GM12878 (cell line): ENCODE results near the gene AEBP2. TPM values are rescaled to one million over a fixed set of nuclear protein-coding genes. Genes with fewer than 3 reads are reported as not detected.

Experiments used
- ATAC-seq: fragments of 200-7000 bp; cut with Tn5 transposase; 3 replicates; pipeline ENCODE4 v1.9.1; 2020; ENCODE audit warnings: mild to moderate bottlenecking, moderate library complexity
- BruUV-seq: library from RNA; stranded (reverse); fragments of 400-500 nt; replicated peaks from 2 replicates; lab custom pipeline; 2021; lab: Mats Ljungman, UMichigan
- CTCF ChIA-PET: fragments of 300-600 bp; sonication (Branson Sonifier 250); formaldehyde crosslinking; extraction: SDS; loops from one replicate; lab custom pipeline; 2021; ENCODE audit warnings: inconsistent platforms; lab: Yijun Ruan, JAX
- POLR2A ChIA-PET: fragments of 350-600 bp; formaldehyde crosslinking; extraction: SDS; loops from one replicate; lab custom pipeline; 2021; ENCODE audit warnings: inconsistent platforms; lab: Charles Lee
- RAD21 ChIA-PET: fragments of 300-600 bp; sonication (Branson Sonifier 250); formaldehyde crosslinking; loops from one replicate; lab custom pipeline; 2023; ENCODE audit warnings: antibody characterized with exemption; ENCODE audit not compliant: unreplicated experiment; lab: Charles Lee
- SMC1A ChIA-PET: fragments of 300-600 bp; sonication (Branson Sonifier 250); formaldehyde crosslinking; loops from one replicate; lab custom pipeline; 2023; ENCODE audit not compliant: unreplicated experiment, uncharacterized antibody; lab: Charles Lee
- DNase-seq: peaks from one replicate; pipeline ENCODE4 v3.0.0-alpha.2; 2011; ENCODE audit warnings: low read depth, low spot score
- FAIRE-seq: peaks from 3 replicates; lab custom pipeline; 2011; peaks lifted over from hg19 to GRCh38; lab: Jason Lieb, UNC
- H2AFZ ChIP-seq: 2 replicates; pipeline ENCODE4 v1.6.0; 2011; ENCODE audit warnings: low read depth, low read length, control low read depth; ENCODE audit not compliant: control insufficient read depth
- H3K27ac ChIP-seq: 2 replicates; pipeline ENCODE4 v1.5.1; 2011; ENCODE audit warnings: control low read depth; ENCODE audit not compliant: control insufficient read depth, insufficient read depth
- H3K27me3 ChIP-seq, 2 experiments: replicated peaks in 1 of 2; 2 replicates each; pipeline versions ENCODE4 v1.6.0 to v1.6.1; 2011; ENCODE audit warnings: low read length in 1 of 2; ENCODE audit not compliant: control insufficient read depth in 2 of 2, insufficient read depth in 2 of 2
- H3K36me3 ChIP-seq, 2 experiments: 2 replicates each; pipeline ENCODE4 v1.5.1; 2011; ENCODE audit warnings: low read length in 1 of 2; ENCODE audit not compliant: control insufficient read depth in 2 of 2, insufficient read depth in 2 of 2
- H3K4me1 ChIP-seq: 2 replicates; pipeline ENCODE4 v1.6.1; 2011; ENCODE audit warnings: mild to moderate bottlenecking, low read length, moderate library complexity, mixed read lengths; ENCODE audit not compliant: control insufficient read depth, insufficient read depth
- H3K4me2 ChIP-seq: 2 replicates; pipeline ENCODE4 v1.6.0; 2011; ENCODE audit warnings: control low read depth; ENCODE audit not compliant: control insufficient read depth, insufficient read depth
- H3K4me3 ChIP-seq: fragments of 200-600 bp; sonication (generic); 2 replicates; pipeline ENCODE4 v1.5.1; 2016
- H3K79me2 ChIP-seq: 2 replicates; pipeline ENCODE4 v1.6.0; 2011; ENCODE audit warnings: low read length; ENCODE audit not compliant: control insufficient read depth, insufficient read depth
- H3K9ac ChIP-seq: 2 replicates; pipeline ENCODE4 v1.8.0; 2011; ENCODE audit warnings: low read length, control low read depth, mixed read lengths; ENCODE audit not compliant: control insufficient read depth, insufficient read depth
- H3K9me3 ChIP-seq: replicated peaks from 3 replicates; pipeline ENCODE4 v1.5.1; 2011; ENCODE audit warnings: mild to moderate bottlenecking, low read length; ENCODE audit not compliant: control insufficient read depth, insufficient read depth
- H4K20me1 ChIP-seq: 2 replicates; pipeline ENCODE4 v1.6.0; 2011; ENCODE audit not compliant: control insufficient read depth, insufficient read depth
- ATF7 ChIP-seq: fragments of 450-650 bp; IDR thresholded peaks from 2 replicates; pipeline ENCODE4 v1.6.1; 2016; ENCODE audit warnings: low read depth, mild to moderate bottlenecking
- BCL11A ChIP-seq: IDR thresholded peaks from 2 replicates; pipeline ENCODE4 v1.6.1; 2011; ENCODE audit warnings: low read depth, low read length
- CREB1 ChIP-seq: IDR thresholded peaks from 2 replicates; pipeline ENCODE4 v1.6.1; 2012; ENCODE audit warnings: low read depth, mild to moderate bottlenecking, inconsistent platforms
- CREM ChIP-seq: IDR thresholded peaks from 2 replicates; pipeline ENCODE4 v1.6.1; 2014; ENCODE audit warnings: antibody characterized with exemption, low read depth
- GATAD2B ChIP-seq: fragments of 450-650 bp; conservative IDR thresholded peaks from 2 replicates; pipeline ENCODE4 v1.6.1; 2017; ENCODE audit warnings: low read depth, mild to moderate bottlenecking, moderate library complexity
- NBN ChIP-seq: fragments of 450-650 bp; IDR thresholded peaks from 2 replicates; pipeline ENCODE4 v1.6.1; 2016
- POLR2A ChIP-seq: IDR thresholded peaks from 2 replicates; pipeline ENCODE4 v1.6.1; 2011; ENCODE audit warnings: low read depth, mild to moderate bottlenecking, low read length
- RAD21 ChIP-seq: IDR thresholded peaks from 2 replicates; pipeline ENCODE4 v1.6.1; 2011; ENCODE audit warnings: mild to moderate bottlenecking, low read depth, low read length, moderate library complexity; ENCODE audit not compliant: insufficient read depth
- SMAD1 ChIP-seq: fragments of 450-650 bp; IDR thresholded peaks from 2 replicates; pipeline ENCODE4 v1.6.1; 2018; ENCODE audit warnings: mild to moderate bottlenecking, low read depth; ENCODE audit not compliant: partially characterized antibody
- STAT1 ChIP-seq: fragments of 450-650 bp; conservative IDR thresholded peaks from 2 replicates; pipeline ENCODE4 v1.6.1; 2014; ENCODE audit warnings: antibody characterized with exemption, mild to moderate bottlenecking
- ZBED1 ChIP-seq: IDR thresholded peaks from 2 replicates; pipeline ENCODE4 v1.6.1; 2016; ENCODE audit warnings: borderline replicate concordance
- WGBS: methylation state at CpG from one replicate; pipeline ENCODE4 v1.1.6; 2016; ENCODE audit warnings: low lambda C conversion rate; ENCODE audit not compliant: insufficient replicate concordance, insufficient coverage; ENCODE audit errors: missing lambda C conversion rate; 5-methylcytosine and 5-hydroxymethylcytosine counted together
- in situ Hi-C: fragments of 300-500 bp; cut with MboI; formaldehyde crosslinking; loops from 9 replicates; pipeline ENCODE4 v1.14.3; 2018; ENCODE audit warnings: mixed read lengths
- intact Hi-C: fragments of 100-400 bp; cut with micrococcal nuclease; formaldehyde crosslinking; loops from one replicate; pipeline ENCODE4 v1.14.2; 2022; ENCODE audit not compliant: unreplicated experiment
- polyA plus RNA-seq, 11 experiments: library from polyadenylated mRNA; depleted of rRNA in 4 of 11; unstranded in 6 of 11; stranded (reverse) in 5 of 11; fragments of >200 nt; fragmentation: Nextera tagmentation in 4 of 11; fragmentation: Illumina TruSeq in 1 of 11; extraction: Ambion mirVana in 4 of 11; extraction: Trizol in 1 of 11; gene quantifications; 1 replicate in 1 of 11; 2 replicates in 10 of 11; pipeline versions ENCODE4 v1.2.1 to v1.2.3, GENCODE V29; 2011 to 2016; ENCODE audit warnings: inconsistent platforms in 2 of 11, missing spikeins in 2 of 11, low read depth in 1 of 11
- total RNA-seq, 4 experiments: library from RNA; depleted of rRNA in 3 of 4; stranded (reverse); fragments of >200 nt in 3 of 4; fragmentation: Illumina TruSeq in 1 of 4; extraction: Trizol in 1 of 4; gene quantifications; 2 replicates each; pipeline versions ENCODE4 v1.2.1 to v1.2.3, GENCODE V29; 2013 to 2021
- TF ChIP-seq, protein P1 (sequence below): fragments of 450-650 bp; IDR thresholded peaks from 2 replicates; pipeline ENCODE4 v1.6.1; 2017; ENCODE audit warnings: mild to moderate bottlenecking
- TF ChIP-seq, protein P2 (sequence below): fragments of 450-650 bp; IDR thresholded peaks from 2 replicates; pipeline ENCODE4 v1.6.1; 2017; ENCODE audit warnings: mild to moderate bottlenecking, moderate library complexity

AEBP2 gene
- total and polyA plus RNA-seq, 10 of the 15 experiments (the other 5 are each of a cell fraction or from before 2014, with no cell fraction given) = 17.6 to 126 (median 44.8) TPM

DNA sequence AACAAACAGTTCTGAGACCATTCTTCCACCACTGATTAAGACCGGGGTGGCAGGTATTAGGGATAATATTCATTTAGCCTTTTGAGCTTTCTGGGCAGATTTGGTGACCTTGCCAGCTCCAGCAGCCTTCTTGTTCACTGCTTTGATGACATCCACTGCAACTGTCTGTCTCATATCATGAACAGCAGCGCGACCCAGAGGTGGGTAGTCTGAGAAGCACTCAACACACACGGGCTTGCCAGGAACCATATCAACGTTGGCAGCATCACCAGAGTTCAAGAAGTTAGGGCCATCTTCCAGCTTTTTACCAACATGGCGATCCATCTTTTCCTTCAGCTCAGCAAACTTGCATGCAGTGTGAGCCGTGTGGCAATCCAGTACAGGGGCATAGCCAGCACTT lies 16.9 kb downstream of the AEBP2 start:
- H3K27ac ChIP-seq = no peak overlapping the region
- H3K9me3 ChIP-seq = no peaks in the 10 kb centered on the region; the same call in 1 of the 3 replicates
- H3K27me3 ChIP-seq = no peaks in the 10 kb centered on the region
- H3K4me2 ChIP-seq = no peak overlapping the region
- H3K9ac ChIP-seq = no peak overlapping the region
- H3K4me3 ChIP-seq = no peak overlapping the region
- WGBS = 99% methylated on average over 7 of the region's 7 CpGs
- H3K4me1 ChIP-seq = peaks cover 21% of the 10 kb centered on the region
- no peak overlapping the region for H2AFZ ChIP-seq
- POLR2A ChIA-PET = interaction anchor here (0.6 kb wide), 1 partner anchor 9 kb away, joined by 6 read pairs; no protein-coding TSS in a partner anchor
- CTCF ChIA-PET = no interaction called here
- ATAC-seq (no peak), FAIRE-seq (no peak), DNase-seq (no peak)
- no peaks in the 10 kb centered on the region for H4K20me1 ChIP-seq
- RAD21 ChIA-PET = no interaction called here
- SMC1A ChIA-PET = interaction anchor here (2.4 kb wide), 1 partner anchor 12 kb away, joined by 6 read pairs; no protein-coding TSS in a partner anchor
- no peak for TF ChIP-seq POLR2A
- TF ChIP-seq BCL11A = no peak
- no peak for TF ChIP-seq ZBED1
- TF ChIP-seq CREB1 = no peak
- TF ChIP-seq ATF7 = no peak
- TF ChIP-seq, all 136 proteins: peak for 0
- intact Hi-C loops = no loop called here
- peaks cover 78% of the 10 kb centered on the region for H3K79me2 ChIP-seq
- no TSS peak for BruUV-seq
- H3K36me3 ChIP-seq = no peaks in the 10 kb centered on the region; a peak in 1 of 4 replicates
- in situ Hi-C loops = no loop called here

DNA sequence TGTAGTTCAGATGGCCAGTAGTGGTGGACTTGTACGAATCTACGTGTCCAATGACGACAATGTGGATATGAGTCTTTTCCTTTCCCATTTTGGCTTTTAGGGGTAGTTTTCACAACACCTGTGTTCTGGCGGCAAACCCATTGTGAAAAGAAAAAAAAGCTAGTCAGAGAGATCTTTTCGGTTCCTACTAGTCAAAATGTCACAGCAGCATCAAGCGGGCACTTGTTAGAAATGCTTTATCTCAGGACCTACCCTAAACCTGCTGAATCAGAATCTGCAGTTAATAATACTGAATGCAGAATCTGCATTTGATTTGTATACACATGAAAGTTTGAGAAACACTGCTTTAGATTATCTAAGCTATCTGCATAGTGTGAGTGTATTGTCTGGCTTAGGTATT lies 18.3 kb downstream of the AEBP2 start:
- peaks cover 77% of the 10 kb centered on the region for H3K79me2 ChIP-seq
- ChIA-PET POLR2A (interaction anchor here (0.6 to 1.6 kb wide), 2 partner anchors 63 to 70 kb away, joined by 4 to 5 read pairs; no protein-coding TSS in a partner anchor), CTCF (interaction anchor here (0.9 to 2.0 kb wide), 6 partner anchors 13 to 166 kb away, joined by 3 to 8 read pairs (median 4); no protein-coding TSS in a partner anchor), RAD21 (interaction anchor here (1.4 to 1.5 kb wide), 3 partner anchors 14 to 75 kb away, joined by 3 to 5 read pairs (median 4); no protein-coding TSS in a partner anchor), SMC1A (interaction anchor here (0.7 to 2.4 kb wide), 12 partner anchors 9 to 167 kb away, joined by 3 to 10 read pairs (median 4); partner anchors contain the start of gene AEBP2)
- 0 out of 2 replicates have a peak overlapping the region, but pooled peaks have one; percentile 11 for H3K4me3 ChIP-seq
- FAIRE-seq = no peak
- WGBS = 63% methylated on average over 6 of the region's 6 CpGs
- peak overlapping the region; percentile 31 for H3K4me2 ChIP-seq
- peak; percentile 66 for ATAC-seq
- H2AFZ ChIP-seq = no peak overlapping the region
- no peaks in the 10 kb centered on the region for H3K27me3 ChIP-seq
- in situ Hi-C loops (no loop called here), intact Hi-C loops (no loop called here)
- no peaks in the 10 kb centered on the region for H4K20me1 ChIP-seq
- no peak overlapping the region for H3K9ac ChIP-seq
- BruUV-seq = no TSS peak
- peaks cover 0 to 3% of the 10 kb centered on the region in 2 experiments; a peak in 2 of 4 replicates for H3K36me3 ChIP-seq
- peak overlapping the region; percentile 52; the same call in 1 of the 2 replicates for H3K27ac ChIP-seq
- no peaks in the 10 kb centered on the region; the same call in 2 of the 3 replicates for H3K9me3 ChIP-seq
- DNase-seq = no peak
- peaks cover 21% of the 10 kb centered on the region for H3K4me1 ChIP-seq
- no peak for TF ChIP-seq GATAD2B
- no peak for TF ChIP-seq CREM
- TF ChIP-seq CREB1 = peak; percentile 33; the same call in 1 of the 2 replicates
- no peak for TF ChIP-seq NBN
- TF ChIP-seq SMAD1 = no peak
- peak; percentile 44; the same call in 1 of the 2 replicates for TF ChIP-seq RAD21
- TF ChIP-seq, protein P1, sequence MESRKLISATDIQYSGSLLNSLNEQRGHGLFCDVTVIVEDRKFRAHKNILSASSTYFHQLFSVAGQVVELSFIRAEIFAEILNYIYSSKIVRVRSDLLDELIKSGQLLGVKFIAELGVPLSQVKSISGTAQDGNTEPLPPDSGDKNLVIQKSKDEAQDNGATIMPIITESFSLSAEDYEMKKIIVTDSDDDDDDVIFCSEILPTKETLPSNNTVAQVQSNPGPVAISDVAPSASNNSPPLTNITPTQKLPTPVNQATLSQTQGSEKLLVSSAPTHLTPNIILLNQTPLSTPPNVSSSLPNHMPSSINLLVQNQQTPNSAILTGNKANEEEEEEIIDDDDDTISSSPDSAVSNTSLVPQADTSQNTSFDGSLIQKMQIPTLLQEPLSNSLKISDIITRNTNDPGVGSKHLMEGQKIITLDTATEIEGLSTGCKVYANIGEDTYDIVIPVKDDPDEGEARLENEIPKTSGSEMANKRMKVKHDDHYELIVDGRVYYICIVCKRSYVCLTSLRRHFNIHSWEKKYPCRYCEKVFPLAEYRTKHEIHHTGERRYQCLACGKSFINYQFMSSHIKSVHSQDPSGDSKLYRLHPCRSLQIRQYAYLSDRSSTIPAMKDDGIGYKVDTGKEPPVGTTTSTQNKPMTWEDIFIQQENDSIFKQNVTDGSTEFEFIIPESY = no peak
- TF ChIP-seq STAT1 = no peak
- TF ChIP-seq, protein P2, sequence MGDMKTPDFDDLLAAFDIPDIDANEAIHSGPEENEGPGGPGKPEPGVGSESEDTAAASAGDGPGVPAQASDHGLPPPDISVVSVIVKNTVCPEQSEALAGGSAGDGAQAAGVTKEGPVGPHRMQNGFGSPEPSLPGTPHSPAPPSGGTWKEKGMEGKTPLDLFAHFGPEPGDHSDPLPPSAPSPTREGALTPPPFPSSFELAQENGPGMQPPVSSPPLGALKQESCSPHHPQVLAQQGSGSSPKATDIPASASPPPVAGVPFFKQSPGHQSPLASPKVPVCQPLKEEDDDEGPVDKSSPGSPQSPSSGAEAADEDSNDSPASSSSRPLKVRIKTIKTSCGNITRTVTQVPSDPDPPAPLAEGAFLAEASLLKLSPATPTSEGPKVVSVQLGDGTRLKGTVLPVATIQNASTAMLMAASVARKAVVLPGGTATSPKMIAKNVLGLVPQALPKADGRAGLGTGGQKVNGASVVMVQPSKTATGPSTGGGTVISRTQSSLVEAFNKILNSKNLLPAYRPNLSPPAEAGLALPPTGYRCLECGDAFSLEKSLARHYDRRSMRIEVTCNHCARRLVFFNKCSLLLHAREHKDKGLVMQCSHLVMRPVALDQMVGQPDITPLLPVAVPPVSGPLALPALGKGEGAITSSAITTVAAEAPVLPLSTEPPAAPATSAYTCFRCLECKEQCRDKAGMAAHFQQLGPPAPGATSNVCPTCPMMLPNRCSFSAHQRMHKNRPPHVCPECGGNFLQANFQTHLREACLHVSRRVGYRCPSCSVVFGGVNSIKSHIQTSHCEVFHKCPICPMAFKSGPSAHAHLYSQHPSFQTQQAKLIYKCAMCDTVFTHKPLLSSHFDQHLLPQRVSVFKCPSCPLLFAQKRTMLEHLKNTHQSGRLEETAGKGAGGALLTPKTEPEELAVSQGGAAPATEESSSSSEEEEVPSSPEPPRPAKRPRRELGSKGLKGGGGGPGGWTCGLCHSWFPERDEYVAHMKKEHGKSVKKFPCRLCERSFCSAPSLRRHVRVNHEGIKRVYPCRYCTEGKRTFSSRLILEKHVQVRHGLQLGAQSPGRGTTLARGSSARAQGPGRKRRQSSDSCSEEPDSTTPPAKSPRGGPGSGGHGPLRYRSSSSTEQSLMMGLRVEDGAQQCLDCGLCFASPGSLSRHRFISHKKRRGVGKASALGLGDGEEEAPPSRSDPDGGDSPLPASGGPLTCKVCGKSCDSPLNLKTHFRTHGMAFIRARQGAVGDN = no peak
